ENCODE data around the gene ASTN1.

DNA sequence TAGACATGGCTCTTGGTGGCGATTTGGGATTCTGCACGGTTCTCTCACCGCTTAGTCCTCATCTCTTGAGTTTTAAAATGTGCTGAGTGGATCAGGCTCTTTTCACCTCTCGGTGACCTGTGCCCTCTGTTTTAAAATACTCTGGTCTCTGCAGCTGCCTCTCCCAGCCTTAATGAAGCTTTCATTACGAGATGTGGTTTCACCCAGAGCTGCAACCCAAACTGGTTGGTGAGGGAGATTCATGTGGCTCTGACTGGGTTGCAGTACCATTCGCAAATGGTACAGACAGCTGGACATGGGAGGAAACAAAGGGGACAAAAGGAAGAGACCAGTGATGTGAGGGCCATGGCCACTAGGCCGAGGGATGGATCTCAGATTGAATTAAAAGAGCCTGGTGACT, 258.9 kb downstream of the ASTN1 start:
- TF ChIP-seq CTCF (IDR thresholded peaks at IDR 0.05) (no peak), REST (IDR thresholded peaks at IDR 0.05; ENCODE audit: insufficient read depth in 1 of 2, low read depth in 2 of 2, low read length in 1 of 2) (no peak), SIN3A (IDR thresholded peaks at IDR 0.05; ENCODE audit: borderline replicate concordance, insufficient read depth, low read depth, low read length) (no peak)

All from Panc1 (cell line).